Spleen (tissue), 7 donors: Measurements from ENCODE around the gene IL1RAPL2.
"Not testable (repeated sequence)": the region's sequence is repeated elsewhere in the genome, so short reads cannot be mapped to it uniquely, and the experiment has no call there.

Experiments
- POLR2A ChIP-seq, 3 donors: fragments of 450-650 bp; IDR thresholded peaks; one replicate each; pipeline ENCODE4 v1.5.1; 2017; ENCODE audit warnings: antibody characterized with exemption in 3 of 3, mild to moderate bottlenecking in 1 of 3
- POLR2AphosphoS5 ChIP-seq, 3 donors: sonication (generic); formaldehyde crosslinking; IDR thresholded peaks; one replicate each; pipeline ENCODE4 v1.5.1; 2017; ENCODE audit warnings: antibody characterized with exemption in 3 of 3
- TF ChIP-seq, protein P1 (sequence below), 11 experiments: fragments of 200-600 bp in 7 of 11; fragments of 450-650 bp in 4 of 11; sonication (generic) in 4 of 11; IDR thresholded peaks in 8 of 11; conservative IDR thresholded peaks in 3 of 11; 1 replicate in 7 of 11; 2 replicates in 4 of 11; pipeline versions ENCODE4 v1.4.0 to v1.8.0; 2016 to 2021; ENCODE audit warnings: antibody characterized with exemption in 11 of 11, inconsistent platforms in 4 of 11, mild to moderate bottlenecking in 1 of 11
- donor health status: DM: no; HTN: no; CAD: no; lungs with moderate emphysema.
- donor health status: DM: no; HTN: no; CAD: no.
- donor health status: DM: no; HTN: no; CAD: no.

DNA sequence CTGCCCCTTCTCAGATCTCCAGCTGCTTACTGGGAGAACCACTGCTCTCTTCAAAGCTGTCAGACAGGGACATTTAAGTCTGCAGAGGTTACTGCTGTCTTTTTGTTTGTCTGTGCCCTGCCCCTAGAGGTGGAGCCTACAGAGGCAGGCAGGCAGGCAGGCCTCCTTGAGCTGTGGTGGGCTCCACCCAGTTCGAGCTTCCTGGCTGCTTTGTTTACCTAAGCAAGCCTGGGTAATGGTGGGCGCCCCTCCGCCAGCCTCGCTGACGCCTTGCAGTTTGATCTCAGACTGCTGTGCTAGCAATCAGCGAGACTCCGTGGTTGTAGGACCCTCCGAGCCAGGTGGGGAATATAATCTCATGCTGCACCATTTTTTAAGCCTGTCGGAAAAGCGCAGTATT is 343.7 kb downstream of the IL1RAPL2 start:
- TF ChIP-seq, protein P1, sequence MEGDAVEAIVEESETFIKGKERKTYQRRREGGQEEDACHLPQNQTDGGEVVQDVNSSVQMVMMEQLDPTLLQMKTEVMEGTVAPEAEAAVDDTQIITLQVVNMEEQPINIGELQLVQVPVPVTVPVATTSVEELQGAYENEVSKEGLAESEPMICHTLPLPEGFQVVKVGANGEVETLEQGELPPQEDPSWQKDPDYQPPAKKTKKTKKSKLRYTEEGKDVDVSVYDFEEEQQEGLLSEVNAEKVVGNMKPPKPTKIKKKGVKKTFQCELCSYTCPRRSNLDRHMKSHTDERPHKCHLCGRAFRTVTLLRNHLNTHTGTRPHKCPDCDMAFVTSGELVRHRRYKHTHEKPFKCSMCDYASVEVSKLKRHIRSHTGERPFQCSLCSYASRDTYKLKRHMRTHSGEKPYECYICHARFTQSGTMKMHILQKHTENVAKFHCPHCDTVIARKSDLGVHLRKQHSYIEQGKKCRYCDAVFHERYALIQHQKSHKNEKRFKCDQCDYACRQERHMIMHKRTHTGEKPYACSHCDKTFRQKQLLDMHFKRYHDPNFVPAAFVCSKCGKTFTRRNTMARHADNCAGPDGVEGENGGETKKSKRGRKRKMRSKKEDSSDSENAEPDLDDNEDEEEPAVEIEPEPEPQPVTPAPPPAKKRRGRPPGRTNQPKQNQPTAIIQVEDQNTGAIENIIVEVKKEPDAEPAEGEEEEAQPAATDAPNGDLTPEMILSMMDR (IDR thresholded peaks at IDR 0.05 in 8 of 11, conservative IDR thresholded peaks at IDR 0.05 in 3 of 11), result not testable (repeated sequence)
- not testable (repeated sequence) for TF ChIP-seq POLR2A, POLR2AphosphoS5 (IDR thresholded peaks at IDR 0.05)
